ENCODE measurements around the gene NEB. TPM values are rescaled to one million over a fixed set of nuclear protein-coding genes. Genes with fewer than 3 reads are reported as not detected.

The NEB gene
- total RNA-seq, 1 donor = under 0.01 TPM

DNA sequence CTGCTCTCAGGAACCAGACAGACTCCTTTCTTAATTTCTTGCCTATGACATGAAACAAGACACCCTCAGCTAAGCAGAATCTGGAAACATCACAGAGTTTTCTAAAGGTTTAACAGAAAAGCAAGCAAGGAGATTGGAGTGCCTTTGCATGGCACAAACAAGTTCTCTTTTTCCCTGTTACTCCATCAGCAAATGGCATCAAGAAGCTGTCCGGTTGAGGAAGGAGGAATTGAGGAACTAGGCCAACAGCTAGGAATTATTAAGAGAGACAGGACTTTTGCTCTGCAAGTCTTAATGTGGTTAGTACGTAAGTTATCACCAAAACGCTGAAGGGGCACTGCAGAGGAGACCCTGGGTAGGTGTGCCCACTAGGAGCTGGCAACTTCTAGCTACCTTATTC lies 53.2 kb downstream of the NEB start:
- TF ChIP-seq, protein P1, sequence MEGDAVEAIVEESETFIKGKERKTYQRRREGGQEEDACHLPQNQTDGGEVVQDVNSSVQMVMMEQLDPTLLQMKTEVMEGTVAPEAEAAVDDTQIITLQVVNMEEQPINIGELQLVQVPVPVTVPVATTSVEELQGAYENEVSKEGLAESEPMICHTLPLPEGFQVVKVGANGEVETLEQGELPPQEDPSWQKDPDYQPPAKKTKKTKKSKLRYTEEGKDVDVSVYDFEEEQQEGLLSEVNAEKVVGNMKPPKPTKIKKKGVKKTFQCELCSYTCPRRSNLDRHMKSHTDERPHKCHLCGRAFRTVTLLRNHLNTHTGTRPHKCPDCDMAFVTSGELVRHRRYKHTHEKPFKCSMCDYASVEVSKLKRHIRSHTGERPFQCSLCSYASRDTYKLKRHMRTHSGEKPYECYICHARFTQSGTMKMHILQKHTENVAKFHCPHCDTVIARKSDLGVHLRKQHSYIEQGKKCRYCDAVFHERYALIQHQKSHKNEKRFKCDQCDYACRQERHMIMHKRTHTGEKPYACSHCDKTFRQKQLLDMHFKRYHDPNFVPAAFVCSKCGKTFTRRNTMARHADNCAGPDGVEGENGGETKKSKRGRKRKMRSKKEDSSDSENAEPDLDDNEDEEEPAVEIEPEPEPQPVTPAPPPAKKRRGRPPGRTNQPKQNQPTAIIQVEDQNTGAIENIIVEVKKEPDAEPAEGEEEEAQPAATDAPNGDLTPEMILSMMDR (IDR thresholded peaks at IDR 0.05; ENCODE audit: insufficient read depth, low read depth, low read length) = no peak
- no peak overlapping the region for H3K4me3 ChIP-seq (ENCODE audit: low read depth, low read length)
- no peak for DNase-seq (ENCODE audit: low read depth)

- H3K4me3 ChIP-seq (ENCODE audit: low read depth, low read length) = no peak overlapping the region
- TF ChIP-seq, protein P1 (IDR thresholded peaks at IDR 0.05; ENCODE audit: insufficient read depth, low read depth, low read length) = no peak
- DNase-seq (ENCODE audit: low read depth) = no peak
Observed at GRCh38 chr2:151679994-151680393, 54.3 kb downstream of the NEB start.

DNA sequence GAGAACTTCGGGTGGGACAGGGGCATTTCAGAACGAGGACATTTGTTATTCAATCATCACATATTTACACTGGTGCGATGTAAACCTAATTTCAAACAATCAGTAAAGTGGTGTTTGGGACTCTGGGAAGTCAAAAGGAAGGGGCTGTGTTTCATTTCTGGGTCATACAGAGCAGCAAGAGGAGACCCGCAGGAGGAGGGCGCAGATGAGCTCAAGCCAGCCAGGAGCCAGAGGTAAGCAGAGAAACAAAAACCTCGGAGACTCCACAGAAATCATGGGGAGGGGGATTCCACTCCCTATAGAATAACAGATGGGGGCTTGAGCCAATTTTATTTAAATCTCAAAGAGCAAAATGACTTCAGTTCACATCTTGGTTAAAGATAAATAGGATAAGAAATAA lies 55.4 kb downstream of the NEB start:
- TF ChIP-seq, protein P1 (IDR thresholded peaks at IDR 0.05; ENCODE audit: insufficient read depth, low read depth, low read length) = no peak
- H3K4me3 ChIP-seq (ENCODE audit: low read depth, low read length) = no peak overlapping the region
- DNase-seq (ENCODE audit: low read depth) = no peak

GRCh38 chr2:151673016-151673415 lies 61.3 kb downstream of the NEB start:
- TF ChIP-seq, protein P1 (IDR thresholded peaks at IDR 0.05; ENCODE audit: insufficient read depth, low read depth, low read length) = no peak
- DNase-seq (ENCODE audit: low read depth) = no peak
- no peak overlapping the region for H3K4me3 ChIP-seq (ENCODE audit: low read depth, low read length)

DNA sequence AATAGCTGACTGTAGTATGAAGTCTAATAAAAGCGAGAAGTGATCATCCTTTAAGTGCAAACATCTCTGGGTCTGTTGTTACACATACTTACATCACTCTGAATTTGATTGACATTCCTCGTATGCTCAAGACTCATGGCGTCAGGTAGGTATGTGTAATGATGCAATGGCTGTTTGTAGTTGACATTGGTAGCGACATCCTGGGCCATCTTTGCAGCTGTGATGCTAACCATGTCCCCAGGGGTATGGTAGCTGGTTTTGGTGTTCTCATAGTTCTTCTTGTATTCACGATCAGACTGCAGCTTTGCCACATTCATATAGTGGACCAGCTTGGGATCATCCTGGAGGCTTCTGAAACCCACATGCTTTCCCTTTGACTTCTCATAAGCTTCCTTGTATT lies 62.0 kb downstream of the NEB start:
- DNase-seq (ENCODE audit: low read depth) = no peak
- H3K4me3 ChIP-seq (ENCODE audit: low read depth, low read length) = no peak overlapping the region
- TF ChIP-seq, protein P1 (IDR thresholded peaks at IDR 0.05; ENCODE audit: insufficient read depth, low read depth, low read length) = no peak

- H3K4me3 ChIP-seq (ENCODE audit: low read depth, low read length) = no peak overlapping the region
- no peak for DNase-seq (ENCODE audit: low read depth)
- TF ChIP-seq, protein P1 (IDR thresholded peaks at IDR 0.05; ENCODE audit: insufficient read depth, low read depth, low read length) = no peak
Observed at GRCh38 chr2:151670846-151671597, 63.3 kb downstream of the NEB start.

DNA sequence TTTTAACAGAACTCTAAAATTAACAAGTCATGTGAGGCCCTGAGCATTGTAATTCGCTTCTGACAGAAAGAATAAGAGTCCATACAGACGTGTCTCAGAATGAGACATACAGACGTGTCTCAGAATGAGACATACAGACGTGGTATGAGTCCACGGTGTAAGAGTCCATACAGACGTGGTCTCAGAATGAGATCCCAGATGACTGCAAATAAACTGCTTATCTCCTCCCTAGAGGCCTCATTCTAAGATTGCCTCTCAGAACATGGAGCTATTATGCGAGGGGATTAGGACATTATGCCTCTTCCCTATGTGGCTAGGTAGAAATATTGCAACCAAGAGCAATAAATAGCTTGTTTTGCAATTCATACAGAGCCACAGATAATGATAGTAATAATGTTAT lies 63.9 kb downstream of the NEB start:
- TF ChIP-seq, protein P1 (IDR thresholded peaks at IDR 0.05; ENCODE audit: insufficient read depth, low read depth, low read length) = no peak
- no peak for DNase-seq (ENCODE audit: low read depth)
- H3K4me3 ChIP-seq (ENCODE audit: low read depth, low read length) = no peak overlapping the region

All from fibroblast of villous mesenchyme (primary cell).